Muscle of arm (tissue), 12 donors: ENCODE results near the gene DLK2. TPM values are rescaled to one million over a fixed set of nuclear protein-coding genes. Genes with fewer than 3 reads are reported as not detected.

ENCODE experiments used
- DNase-seq: peaks from one replicate; pipeline ENCODE4 v3.0.0-alpha.2; 2013
- polyA plus RNA-seq, 12 donors: library from polyadenylated mRNA; unstranded; fragments of 120-200 nt; gene quantifications; one replicate each; pipeline ENCODE4 v1.2.1, GENCODE V29; 2013; ENCODE audit not compliant: insufficient read length in 12 of 12

The DLK2 gene
- polyA plus RNA-seq, 12 donors = 1.5 to 4.9 (median 2.0) TPM; not detected in 2

GRCh38 chr6:43454696-43455530 lies 435 bp downstream of the DLK2 start:
- DNase-seq = peak; percentile 16

GRCh38 chr6:43454290-43454695 lies 1.1 kb downstream of the DLK2 start:
- DNase-seq = peak; percentile 85

GRCh38 chr6:43453831-43454230 lies 1.5 kb downstream of the DLK2 start:
- no peak for DNase-seq

- no peak for DNase-seq
These were observed 2.5 kb downstream of the DLK2 start for GRCh38 chr6:43452896-43453295.

GRCh38 chr6:43451939-43452338 lies 3.4 kb downstream of the DLK2 start:
- no peak for DNase-seq

GRCh38 chr6:43451348-43451747 lies 4.0 kb downstream of the DLK2 start:
- DNase-seq = no peak

GRCh38 chr6:43450699-43451131 lies 4.6 kb downstream of the DLK2 start:
- no peak for DNase-seq

- no peak for DNase-seq
These were observed 6.4 kb downstream of the DLK2 start for GRCh38 chr6:43448916-43449315.

GRCh38 chr6:43447604-43448003 lies 7.7 kb downstream of the DLK2 start:
- DNase-seq = no peak

GRCh38 chr6:43445576-43445975 lies 9.8 kb downstream of the DLK2 start:
- DNase-seq = no peak

- DNase-seq = no peak
These were observed 10.8 kb downstream of the DLK2 start for GRCh38 chr6:43444582-43444981.

- DNase-seq = no peak
These were observed 11.3 kb downstream of the DLK2 start for GRCh38 chr6:43444036-43444435.

- no peak for DNase-seq
These were observed 12.4 kb downstream of the DLK2 start for GRCh38 chr6:43442935-43443334.

- DNase-seq = no peak
These were observed 17.6 kb downstream of the DLK2 start for GRCh38 chr6:43437700-43438099.

- peak; percentile 25 for DNase-seq
These were observed 18.6 kb downstream of the DLK2 start for GRCh38 chr6:43436577-43437282.

GRCh38 chr6:43435682-43436437 lies 19.5 kb downstream of the DLK2 start:
- DNase-seq = no peak

- no peak for DNase-seq
These were observed 20.4 kb downstream of the DLK2 start for GRCh38 chr6:43434943-43435342.

- no peak for DNase-seq
These were observed 21.1 kb downstream of the DLK2 start for GRCh38 chr6:43434001-43434840.

- DNase-seq = no peak
These were observed 22.2 kb downstream of the DLK2 start for GRCh38 chr6:43433148-43433547.

- DNase-seq = no peak
These were observed 23.1 kb downstream of the DLK2 start for GRCh38 chr6:43432009-43432945.
